Activated T-helper 1 cell treated with anti-CD3 and anti-CD28 coated beads, Interleukin-2, amount 50 U/mL, for 16 hours (primary cell): ENCODE results near the gene EIF5A.
"Not testable (repeated sequence)": the region's sequence is repeated elsewhere in the genome, so short reads cannot be mapped to it uniquely, and the experiment has no call there.

Source experiments
- DNase-seq, 2 donors: peaks; one replicate each; pipeline ENCODE4 v3.0.0-alpha.2; 2020; ENCODE audit warnings: low read depth in 1 of 2, low spot score in 1 of 2

Gene EIF5A

DNA sequence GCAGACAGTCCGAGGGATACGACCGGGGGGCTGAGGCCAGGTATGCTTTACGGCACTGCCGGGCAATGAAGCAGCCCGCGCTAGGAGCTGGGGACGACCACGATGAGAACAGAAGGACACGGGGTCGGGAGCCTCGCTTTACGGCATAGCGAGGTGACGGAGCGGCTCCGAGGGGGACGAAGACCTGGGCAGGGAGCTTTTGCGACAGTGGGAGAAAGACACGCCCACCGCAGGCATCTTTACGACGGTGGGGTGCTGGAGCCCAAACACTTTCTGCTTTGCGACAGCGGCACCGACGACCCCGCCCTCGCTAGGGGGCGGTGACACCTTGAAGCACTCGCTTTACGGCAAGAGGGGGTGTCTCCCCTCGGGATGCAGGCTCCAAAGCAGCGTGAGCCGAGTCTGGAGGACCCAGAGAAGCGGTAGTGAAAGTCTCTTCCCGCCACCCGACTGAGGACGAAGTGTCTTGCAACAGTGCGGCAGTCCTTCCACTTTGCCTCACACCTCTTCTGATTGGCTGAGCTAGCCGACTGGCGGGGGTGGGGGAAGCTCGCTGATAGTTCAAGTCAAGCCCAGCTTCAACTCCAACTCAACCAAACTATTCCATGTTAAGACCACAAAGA lies 22.1 kb downstream of the EIF5A start:
- DNase-seq, result peak; percentile 85 to 92

- DNase-seq, result peak; percentile 46 to 69
These were observed 22.7 kb downstream of the EIF5A start for GRCh38 chr17:7329997-7330637.

GRCh38 chr17:7330638-7331015 lies 23.2 kb downstream of the EIF5A start:
- DNase-seq, result no peak

GRCh38 chr17:7332111-7332510 lies 24.7 kb downstream of the EIF5A start:
- no peak for DNase-seq

- DNase-seq, result not testable (repeated sequence)
These were observed 25.2 kb downstream of the EIF5A start for GRCh38 chr17:7332600-7333069.

GRCh38 chr17:7334938-7335538 lies 27.6 kb downstream of the EIF5A start:
- DNase-seq, result no peak

DNA sequence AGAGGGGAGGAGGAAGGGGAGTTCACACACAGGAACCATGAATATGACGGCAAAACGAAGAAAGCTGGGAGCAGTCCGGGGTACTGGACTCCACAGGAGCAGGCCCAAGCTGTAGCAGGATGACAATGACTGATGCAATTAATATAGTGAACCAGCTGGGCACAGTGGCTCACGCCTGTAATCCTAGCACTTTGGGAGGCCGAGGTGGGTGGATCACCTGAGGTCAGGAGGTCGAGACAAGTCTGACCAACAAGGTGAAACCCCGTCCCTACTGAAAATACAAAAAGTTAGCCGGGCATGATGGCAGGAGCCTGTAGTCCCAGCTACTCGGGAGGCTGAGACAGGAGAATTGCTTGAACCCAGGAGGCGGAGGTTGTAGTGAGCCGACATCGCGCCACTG lies 28.3 kb downstream of the EIF5A start:
- not testable (repeated sequence) for DNase-seq

GRCh38 chr17:7336240-7337175 lies 29.1 kb downstream of the EIF5A start, which contains the start of gene ACAP1:
Gene ACAP1 (plus strand): TSS chr17:7336529. CDS start chr17:7336735, 206 bp downstream.
- DNase-seq, result peak; percentile 71 to 83

GRCh38 chr17:7337600-7337999 lies 30.2 kb downstream of the EIF5A start:
- DNase-seq, result not testable (repeated sequence)

DNA sequence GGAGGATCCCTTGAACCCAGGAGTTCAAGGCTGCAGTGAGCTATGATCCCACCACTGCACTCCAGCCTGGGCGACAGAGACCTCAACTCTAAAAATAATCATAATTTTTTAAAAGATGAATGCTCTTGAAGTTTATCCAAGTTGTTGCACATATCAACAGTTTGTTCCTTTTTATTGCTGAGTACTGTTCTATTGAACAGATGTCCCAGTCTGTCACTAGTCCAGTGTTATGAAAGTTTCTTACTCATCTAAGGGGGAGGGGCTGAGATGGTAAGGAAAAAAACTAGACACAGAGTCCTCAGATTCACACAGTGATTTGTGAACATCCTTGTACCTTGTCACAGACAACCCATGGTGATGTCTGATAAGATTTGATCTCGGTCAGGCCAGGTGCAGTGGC lies 32.8 kb downstream of the EIF5A start:
- DNase-seq, result no peak

GRCh38 chr17:7341842-7342241 lies 34.4 kb downstream of the EIF5A start:
- DNase-seq, result no peak

DNA sequence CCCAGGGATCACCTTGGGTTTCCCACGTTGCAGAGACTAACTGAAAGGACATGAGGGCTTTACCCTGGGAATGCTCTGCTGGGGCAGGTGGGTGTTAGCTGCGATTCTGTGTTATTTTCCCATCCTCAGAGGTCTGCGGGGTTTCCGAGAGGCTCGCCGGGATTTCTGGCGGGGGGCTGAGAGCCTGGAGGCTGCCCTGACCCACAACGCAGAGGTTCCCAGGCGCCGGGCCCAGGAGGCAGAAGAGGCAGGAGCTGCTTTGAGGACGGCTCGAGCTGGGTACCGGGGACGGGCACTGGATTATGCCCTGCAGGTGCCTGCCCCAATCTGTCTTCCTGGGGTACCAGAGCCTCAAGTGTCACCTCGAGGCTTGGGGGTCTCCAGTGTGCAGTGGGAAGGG lies 35.8 kb downstream of the EIF5A start:
- no peak for DNase-seq

GRCh38 chr17:7346761-7347614 lies 39.6 kb downstream of the EIF5A start:
- no peak for DNase-seq

DNA sequence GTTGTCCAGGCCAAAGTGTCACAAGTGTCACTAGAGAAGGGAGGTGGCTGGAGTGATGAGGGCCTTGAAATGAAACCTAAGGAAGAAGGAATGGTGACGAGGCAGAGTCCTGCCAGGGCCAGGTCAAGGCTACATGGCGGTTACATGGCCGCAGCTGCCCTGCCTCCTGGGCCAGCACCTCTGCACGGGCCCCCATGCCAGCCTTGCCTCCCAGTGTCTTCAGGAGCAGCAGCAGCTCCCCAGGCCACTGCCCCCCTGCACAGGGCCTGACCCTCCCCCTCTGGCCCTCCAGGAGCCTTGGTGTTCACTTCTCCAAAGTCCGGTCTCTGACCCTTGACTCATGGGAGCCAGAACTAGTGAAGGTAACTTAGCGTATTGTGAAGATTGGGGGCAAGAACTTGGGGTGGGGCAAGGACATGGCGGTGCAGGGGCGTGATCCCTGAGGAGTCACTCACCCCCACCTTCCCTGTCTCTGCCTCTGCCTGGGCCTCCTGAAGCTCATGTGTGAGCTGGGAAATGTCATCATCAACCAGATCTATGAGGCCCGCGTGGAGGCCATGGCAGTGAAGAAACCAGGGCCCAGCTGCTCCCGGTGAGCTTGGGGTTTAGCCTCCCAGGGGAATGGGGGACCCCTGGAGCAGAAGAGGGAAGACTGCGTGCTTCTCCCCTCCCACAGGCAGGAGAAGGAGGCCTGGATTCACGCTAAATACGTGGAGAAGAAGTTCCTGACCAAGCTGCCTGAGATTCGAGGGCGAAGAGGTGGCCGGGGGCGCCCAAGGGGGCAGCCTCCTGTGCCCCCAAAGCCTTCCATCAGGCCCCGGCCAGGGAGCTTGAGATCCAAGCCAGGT lies 40.4 kb downstream of the EIF5A start:
- DNase-seq, result no peak

DNA sequence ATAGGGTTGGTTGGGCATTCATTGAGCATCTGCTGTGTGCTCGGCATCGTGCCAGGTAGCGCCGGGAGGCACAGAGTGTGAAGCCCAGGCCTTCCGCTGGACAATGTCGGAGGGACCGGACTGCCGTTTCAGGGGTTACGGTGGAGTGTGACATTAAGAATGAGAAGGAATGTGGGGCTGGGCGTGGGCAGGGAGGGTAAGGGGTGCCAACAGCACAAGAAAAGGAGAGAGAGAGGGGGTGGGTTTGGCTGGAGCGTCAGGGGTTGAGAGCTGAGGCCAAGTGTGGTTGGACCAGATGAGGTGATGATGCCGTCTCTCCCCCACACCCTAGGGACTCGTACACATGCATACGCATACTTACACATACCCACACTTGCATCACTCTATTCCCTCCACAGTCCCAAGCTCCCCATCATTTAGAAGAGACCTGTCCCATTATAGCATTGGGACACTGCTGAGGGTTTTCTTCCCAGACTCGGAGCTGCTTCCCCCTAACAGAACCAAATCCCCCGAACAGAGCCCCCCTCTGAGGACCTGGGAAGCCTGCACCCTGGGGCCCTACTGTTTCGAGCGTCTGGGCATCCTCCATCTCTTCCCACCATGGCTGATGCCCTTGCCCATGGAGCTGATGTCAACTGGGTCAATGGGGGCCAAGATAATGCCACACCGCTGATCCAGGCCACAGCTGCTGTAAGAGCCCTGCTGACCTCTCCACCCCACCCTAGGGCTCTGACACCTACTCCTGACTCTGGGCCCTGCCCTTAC lies 41.2 kb downstream of the EIF5A start:
- no peak for DNase-seq

- DNase-seq, result peak; percentile 48 to 70
These were observed 44.5 kb downstream of the EIF5A start, which contains the start of gene KCTD11 for GRCh38 chr17:7351665-7352502. Gene KCTD11 (plus strand): TSS chr17:7352162.

DNA sequence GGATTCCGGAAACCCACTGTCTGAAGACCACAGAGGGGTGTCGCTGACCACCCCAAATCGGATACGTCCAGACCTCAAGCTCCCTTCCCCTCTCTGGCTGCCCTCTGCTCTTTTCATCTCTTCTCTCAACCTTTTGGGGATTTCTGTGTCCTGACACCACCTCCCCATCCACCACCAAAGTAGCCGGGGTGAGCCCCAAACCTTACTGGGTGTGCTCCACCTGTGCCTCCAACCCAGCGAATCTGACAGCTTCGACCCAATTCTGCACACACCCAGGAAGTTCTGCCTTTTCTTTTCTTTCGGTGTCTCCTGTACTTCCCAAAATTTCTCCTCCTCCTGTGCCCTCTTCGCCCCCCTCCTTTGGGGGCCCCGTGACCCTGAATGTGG lies 45.1 kb downstream of the EIF5A start:
- DNase-seq, result no peak
